NCI-H1436 treated with DMSO at 0.1 percent for 48 hours (cell line): ENCODE measurements around the gene IFT81.

Experiments used
- DNase-seq: peaks from one replicate; lab custom pipeline; 2025; lab: John Stamatoyannopoulos, UW

IFT81 gene

GRCh38 chr12:110149086-110149660 is 25.0 kb downstream of the IFT81 start:
- no peak for DNase-seq

GRCh38 chr12:110156766-110157165 is 32.6 kb downstream of the IFT81 start:
- no peak for DNase-seq

GRCh38 chr12:110157539-110157938 is 33.4 kb downstream of the IFT81 start:
- no peak for DNase-seq

DNA sequence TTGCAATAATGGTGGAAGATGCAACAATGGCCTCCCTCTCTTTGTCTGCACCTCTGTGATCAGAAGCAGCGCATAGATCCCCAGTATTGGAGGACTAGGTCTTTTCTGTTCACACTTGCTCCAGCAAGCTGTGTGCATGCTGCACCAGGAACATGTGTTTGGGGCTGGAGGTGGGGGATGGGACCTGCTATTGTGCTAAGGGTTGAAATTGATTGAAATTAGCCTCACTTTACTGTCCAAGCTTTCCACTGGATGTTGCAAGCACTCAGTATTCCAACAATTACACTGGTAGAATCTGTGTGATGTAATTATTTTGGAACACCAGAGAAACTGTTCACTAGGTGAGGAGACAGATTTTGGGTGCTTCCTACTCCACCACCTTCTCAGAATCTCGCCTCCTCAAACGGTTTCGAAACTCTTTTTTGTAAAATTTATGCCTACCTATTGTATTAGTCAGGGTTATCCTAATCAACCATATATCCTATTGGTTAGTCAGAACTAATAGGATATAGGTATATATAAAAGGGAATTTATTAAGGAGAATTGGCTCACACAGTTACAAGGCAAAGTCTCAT is 35.6 kb downstream of the IFT81 start:
- no peak for DNase-seq

DNA sequence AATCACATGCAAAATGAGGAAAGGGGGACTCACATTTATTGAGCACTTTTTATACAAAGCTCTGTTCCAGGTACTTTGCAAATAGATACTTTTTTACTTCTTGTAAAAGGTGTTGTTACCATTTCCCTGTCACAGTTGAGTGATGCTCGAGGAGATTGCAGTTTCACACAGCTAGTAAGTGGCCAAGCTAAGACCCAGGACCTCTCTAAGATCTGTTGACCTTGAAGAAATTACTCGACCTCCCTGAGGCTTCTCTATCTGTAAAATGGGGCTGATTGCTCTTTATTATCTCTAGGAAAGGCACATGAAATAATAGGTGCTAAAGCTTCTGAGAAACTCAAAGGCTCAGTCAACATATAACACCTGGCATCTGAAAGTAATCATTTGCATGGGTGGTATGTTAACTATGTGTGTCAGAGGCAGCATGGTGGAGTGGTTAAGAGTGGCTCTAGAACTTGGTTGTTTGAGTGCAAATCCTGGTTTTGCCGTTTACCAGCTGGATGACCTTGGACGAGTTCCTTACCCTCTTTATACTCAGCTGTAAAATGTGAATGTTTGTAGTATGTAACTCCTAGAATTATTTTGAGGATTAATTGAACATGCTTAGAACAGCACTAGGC is 41.5 kb downstream of the IFT81 start:
- DNase-seq, result no peak

DNA sequence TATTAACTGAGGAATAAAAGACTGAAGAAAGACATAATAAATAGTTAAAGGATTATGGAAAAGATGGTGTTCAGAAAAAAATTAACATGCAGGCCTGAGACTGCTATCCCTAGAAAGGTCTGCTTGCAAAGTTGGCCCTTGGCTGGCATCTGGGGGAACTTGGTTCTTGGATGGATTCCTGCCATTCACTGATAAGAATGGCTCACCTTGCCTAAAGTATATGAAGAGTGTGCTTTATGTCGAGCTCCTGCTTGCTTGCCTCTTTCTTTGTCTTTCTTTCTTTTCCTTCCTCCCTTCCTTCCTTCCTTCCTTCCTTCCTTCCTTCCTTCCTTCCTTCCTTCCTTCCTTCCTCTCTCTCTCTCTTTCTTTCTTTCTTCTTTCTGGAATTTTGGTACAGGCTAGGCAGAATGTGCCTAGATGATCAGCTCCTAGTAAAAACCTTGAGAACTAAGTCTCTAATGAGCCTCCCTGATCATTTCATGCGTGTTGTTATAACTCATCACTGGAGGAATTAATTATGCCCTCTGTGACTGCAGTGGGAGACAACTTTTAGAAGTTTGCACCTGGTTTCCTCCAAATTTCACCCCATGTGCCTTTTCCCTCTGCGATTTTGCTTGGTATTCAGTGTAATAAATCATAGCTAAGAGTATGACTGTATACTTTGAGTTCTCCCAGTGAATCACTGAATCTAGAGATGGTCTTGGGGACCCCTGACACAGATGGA is 44.7 kb downstream of the IFT81 start:
- no peak for DNase-seq

DNA sequence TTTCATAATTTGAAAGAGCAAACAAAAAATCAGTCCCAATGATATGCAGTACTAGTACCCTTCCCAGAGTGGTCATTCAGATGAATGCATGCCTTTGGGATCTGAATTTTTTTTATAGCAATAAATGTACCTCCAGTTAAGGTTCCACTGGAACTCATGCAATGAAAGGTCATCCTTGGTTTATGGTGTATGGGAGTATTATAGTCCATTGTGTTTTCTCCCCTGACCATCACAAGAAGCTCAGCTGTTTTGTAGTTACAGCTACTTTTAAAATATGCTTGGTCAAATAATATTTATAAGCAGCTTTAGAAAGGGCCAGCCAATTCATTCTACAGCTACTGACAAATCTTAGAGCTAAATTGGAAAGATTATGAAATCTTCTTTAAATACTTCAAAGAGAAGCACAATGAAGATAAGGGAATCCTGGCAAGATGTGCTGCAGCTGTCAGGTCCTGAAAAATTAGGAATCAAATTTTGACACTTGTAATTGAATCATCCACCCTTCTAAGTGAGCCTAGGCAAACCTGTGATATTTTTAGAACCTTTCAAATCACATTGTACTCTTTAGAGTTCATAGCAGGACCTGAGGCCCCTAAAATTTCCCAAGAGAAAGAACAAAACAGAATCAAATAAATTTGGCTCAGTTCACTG is 46.5 kb downstream of the IFT81 start:
- no peak for DNase-seq

DNA sequence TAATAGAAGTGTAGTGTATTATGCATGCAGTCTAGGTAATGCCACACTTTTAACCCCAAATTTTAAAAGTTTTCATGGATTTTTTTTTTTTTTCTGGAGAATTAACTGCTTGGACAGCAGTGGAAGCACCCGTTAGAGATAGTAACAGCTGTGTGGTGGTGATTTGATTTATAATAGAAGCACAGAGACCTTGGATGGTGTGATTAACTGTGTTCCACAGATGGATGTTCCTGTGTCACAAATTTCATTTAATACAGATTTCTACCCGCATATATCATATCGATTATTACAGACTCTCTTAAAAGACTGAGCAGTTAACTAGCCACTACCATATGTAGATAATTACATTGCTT is 47.0 kb downstream of the IFT81 start:
- no peak for DNase-seq

DNA sequence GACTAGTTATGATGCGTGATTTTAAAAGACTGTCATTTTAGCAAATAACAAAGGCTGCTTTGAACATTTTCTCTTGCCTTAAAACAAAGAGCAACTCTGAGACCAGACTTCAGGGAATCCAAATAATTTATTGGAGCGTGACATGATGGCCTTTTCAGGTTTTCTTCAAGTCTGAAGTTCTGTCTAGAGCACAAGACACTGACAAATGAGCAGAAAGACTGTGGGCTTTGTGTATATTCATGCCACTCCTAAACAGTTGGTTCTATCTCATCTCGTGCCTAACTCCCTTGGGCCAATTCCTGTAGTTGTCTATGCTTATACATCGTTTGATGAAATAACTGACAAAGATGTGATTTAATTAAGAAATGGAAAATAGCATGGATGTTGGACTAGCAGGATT is 47.5 kb downstream of the IFT81 start:
- no peak for DNase-seq

- no peak for DNase-seq
These were observed 50.3 kb downstream of the IFT81 start for GRCh38 chr12:110174373-110174996.

DNA sequence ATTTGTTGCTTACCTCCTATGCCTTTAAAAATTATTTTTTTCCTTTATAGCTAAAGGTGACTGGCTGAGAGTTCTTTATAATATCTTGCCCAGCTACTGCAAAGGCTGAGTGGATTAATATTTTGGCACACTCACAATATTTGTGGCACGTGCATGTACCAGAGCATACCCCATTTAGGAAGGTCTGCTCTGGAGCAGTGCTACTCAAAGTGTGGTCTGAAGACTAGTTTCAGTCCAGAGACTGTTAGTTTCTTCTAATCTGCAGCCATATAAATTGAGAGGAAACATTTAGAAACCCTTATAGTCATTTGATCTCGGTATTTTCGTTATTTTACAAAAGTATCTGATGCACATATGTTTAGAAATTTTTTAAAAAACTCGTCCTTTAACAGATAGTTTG is 51.0 kb downstream of the IFT81 start:
- no peak for DNase-seq

DNA sequence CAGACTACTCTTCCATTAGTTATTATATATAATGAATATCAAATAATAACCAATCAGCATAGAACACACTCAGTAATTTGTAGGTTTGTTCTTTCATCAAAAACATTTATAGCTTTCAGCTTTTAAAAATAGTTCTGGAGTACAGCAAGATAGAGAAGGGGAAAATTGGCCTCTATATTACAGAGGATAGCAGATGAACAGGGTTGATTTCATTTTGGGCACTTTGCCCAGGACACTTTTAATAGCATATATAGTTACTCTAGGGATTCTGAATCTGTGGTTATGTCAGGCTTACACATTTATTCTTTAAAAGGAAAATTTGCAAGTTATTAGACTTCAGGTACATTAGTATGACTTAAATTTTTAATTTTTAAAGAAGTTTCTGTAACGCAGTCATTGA is 52.6 kb downstream of the IFT81 start:
- peak; percentile 11 for DNase-seq

DNA sequence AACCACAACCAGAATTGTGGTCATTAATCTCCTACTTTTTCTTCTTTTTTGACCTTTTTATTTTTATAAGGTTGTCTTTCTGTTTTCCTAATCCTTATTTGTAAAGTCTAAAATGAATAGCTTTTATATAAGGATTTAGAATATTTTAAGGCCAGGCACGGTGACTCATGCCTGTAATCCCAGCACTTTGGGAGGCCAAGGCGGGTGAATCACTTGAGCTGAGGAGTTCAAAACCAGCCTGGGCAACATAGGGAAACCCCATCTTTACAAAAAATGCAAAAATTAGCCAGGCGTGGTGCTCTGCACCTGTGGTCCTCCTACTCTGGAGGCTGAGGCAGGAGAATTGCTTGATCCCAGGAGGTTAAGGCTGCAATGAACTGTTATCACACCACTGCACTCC is 55.1 kb downstream of the IFT81 start:
- no peak for DNase-seq

- DNase-seq, result no peak
These were observed 56.4 kb downstream of the IFT81 start for GRCh38 chr12:110180591-110181005.

DNA sequence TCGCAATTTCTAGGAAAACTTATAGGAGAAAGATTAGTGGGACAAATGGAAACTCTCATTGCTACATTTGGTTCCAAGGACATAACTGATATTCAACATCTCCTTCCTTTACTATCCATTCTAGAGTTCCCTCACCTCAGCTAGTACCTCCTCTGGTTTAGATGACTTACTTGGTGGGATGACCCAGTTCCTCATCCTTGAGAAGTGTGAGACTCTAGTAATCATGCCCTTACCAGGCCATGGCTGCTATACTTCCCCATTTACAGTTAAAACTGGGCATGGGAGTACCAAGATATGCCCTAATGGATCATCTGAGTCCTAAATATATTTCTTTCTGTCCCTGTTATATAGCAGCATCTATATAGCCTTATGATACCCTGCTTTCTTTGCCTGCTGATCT is 58.1 kb downstream of the IFT81 start:
- DNase-seq, result no peak

- DNase-seq, result no peak
These were observed 59.2 kb downstream of the IFT81 start for GRCh38 chr12:110183386-110183785.

GRCh38 chr12:110185626-110186025 is 61.5 kb downstream of the IFT81 start:
- DNase-seq, result no peak

GRCh38 chr12:110186059-110186458 is 61.9 kb downstream of the IFT81 start:
- DNase-seq, result no peak

DNA sequence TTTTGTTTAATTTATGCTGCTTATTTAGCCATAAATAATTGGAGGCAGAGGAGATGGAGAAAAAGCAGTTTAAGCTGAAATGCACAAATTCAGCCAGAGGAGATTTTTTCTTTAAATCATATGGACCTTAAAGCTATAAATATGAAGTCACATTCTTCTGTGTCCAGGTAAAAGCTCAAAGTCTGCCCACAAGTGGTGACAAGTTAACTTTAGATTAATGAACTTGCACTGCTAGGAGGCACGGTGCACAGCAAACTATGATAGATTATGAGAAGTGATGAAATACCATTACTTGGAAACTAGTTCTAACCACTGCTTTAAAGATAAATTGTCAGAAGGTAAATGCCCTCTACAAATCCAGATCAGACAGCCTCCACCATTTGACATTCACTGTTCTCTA is 69.0 kb downstream of the IFT81 start:
- DNase-seq, result no peak

DNA sequence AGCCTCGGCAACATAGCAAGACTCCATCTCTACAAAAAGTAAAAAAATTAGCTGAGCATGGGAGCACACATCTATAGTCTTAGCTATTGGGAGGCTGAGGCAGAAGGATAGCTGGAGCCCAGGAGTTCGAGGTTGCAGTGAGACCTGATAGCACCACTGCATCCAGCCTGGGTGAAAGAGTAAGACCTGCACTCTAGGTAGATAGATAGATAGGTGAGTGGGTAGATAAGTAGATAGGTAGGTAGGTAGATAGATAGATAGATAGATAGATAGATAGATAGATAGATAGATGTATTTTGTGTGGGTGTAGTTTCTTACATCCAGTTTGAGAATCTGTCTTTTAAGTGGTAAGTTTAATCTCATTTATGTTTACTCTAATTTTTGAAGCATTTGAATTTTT is 72.8 kb downstream of the IFT81 start:
- DNase-seq, result no peak

GRCh38 chr12:110198386-110198785 is 74.2 kb downstream of the IFT81 start:
- DNase-seq, result no peak

DNA sequence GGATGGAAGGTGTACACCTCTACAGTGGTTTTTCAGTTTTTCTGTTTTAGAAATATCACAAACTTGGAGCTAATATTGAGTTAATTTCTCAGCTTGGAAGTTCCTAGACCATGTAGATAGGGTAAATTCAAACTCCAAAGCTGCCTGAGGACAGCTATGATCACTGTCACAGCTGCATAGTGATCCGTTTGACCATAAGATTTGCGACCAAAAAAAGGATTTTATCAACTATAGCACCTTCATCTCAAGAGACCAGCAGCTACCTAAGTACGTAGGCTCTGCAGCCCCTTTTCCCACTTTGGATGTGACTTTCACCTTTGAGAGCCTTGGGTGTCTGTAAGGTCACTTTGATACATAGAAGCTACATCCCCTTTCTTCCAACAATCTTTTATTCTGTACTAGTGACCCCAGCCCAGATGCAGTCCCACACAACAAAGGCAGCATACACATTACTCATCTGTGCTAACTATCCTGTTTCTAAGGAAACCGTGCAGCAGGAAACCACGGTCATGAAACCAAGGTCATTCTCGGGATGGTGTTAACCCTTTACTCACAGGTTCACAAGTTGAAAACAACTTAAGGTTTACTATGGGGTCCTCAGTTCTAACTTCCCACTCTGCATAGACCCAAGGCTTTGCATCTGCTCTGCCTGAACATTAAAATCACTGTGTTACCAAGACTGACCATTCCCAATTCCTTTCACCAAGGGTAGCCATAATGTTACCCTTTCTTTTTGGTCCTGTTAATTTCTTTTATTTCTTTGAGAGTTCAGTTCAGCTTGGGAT is 75.4 kb downstream of the IFT81 start:
- no peak for DNase-seq
